Measurements from ENCODE around the gene STK38.
"Not testable (repeated sequence)": the region's sequence is repeated elsewhere in the genome, so short reads cannot be mapped to it uniquely, and the experiment has no call there.

Gene STK38

GRCh38 chr6:36467625-36468024 lies 79.7 kb downstream of the STK38 start:
- DNase-seq (ENCODE audit: low spot score): no peak
- no peak for TF ChIP-seq CTCF (IDR thresholded peaks at IDR 0.05; ENCODE audit: extremely low read depth, missing control alignments)

GRCh38 chr6:36464233-36464632 lies 83.0 kb downstream of the STK38 start:
- DNase-seq (ENCODE audit: low spot score): no peak
- no peak for TF ChIP-seq CTCF (IDR thresholded peaks at IDR 0.05; ENCODE audit: extremely low read depth, missing control alignments)

GRCh38 chr6:36463676-36464075 lies 83.6 kb downstream of the STK38 start:
- no peak for TF ChIP-seq CTCF (IDR thresholded peaks at IDR 0.05; ENCODE audit: extremely low read depth, missing control alignments)
- no peak for DNase-seq (ENCODE audit: low spot score)

GRCh38 chr6:36461646-36462045 lies 85.6 kb downstream of the STK38 start:
- TF ChIP-seq CTCF (IDR thresholded peaks at IDR 0.05; ENCODE audit: extremely low read depth, missing control alignments): no peak
- DNase-seq (ENCODE audit: low spot score): no peak

GRCh38 chr6:36460916-36461315 lies 86.4 kb downstream of the STK38 start:
- no peak for TF ChIP-seq CTCF (IDR thresholded peaks at IDR 0.05; ENCODE audit: extremely low read depth, missing control alignments)
- DNase-seq (ENCODE audit: low spot score): no peak

- DNase-seq (ENCODE audit: low spot score): no peak
- TF ChIP-seq CTCF (IDR thresholded peaks at IDR 0.05; ENCODE audit: extremely low read depth, missing control alignments): no peak
Observed at GRCh38 chr6:36459501-36459900, 87.8 kb downstream of the STK38 start.

GRCh38 chr6:36455486-36456027 lies 91.7 kb downstream of the STK38 start:
- DNase-seq (ENCODE audit: low spot score): no peak
- TF ChIP-seq CTCF (IDR thresholded peaks at IDR 0.05; ENCODE audit: extremely low read depth, missing control alignments): no peak

GRCh38 chr6:36452897-36453296 lies 94.4 kb downstream of the STK38 start:
- not testable (repeated sequence) for DNase-seq (ENCODE audit: low spot score)

- DNase-seq (ENCODE audit: low spot score): not testable (repeated sequence)
Observed at GRCh38 chr6:36449173-36449572, 98.1 kb downstream of the STK38 start.

All from GM20000 (cell line).